Measurements from ENCODE around the gene TSPAN4.

The TSPAN4 gene

GRCh38 chr11:824292-824880, 18.3 kb upstream of the TSPAN4 start:
- ChIA-PET POLR2A (no interaction called here), CTCF (interaction anchor here (1.9 kb wide), 1 partner anchor 17 kb away, joined by 4 read pairs; no protein-coding TSS in a partner anchor)
- DNase-seq (ENCODE audit: extremely low spot score): no peak
- no peak for TF ChIP-seq CTCF (IDR thresholded peaks at IDR 0.05; ENCODE audit: control extremely low read depth, extremely low read depth, low read depth, missing control alignments)

- ChIA-PET CTCF (interaction anchor here (1.9 kb wide), 1 partner anchor 16 kb away, joined by 4 read pairs; no protein-coding TSS in a partner anchor), POLR2A (no interaction called here)
- no peak for DNase-seq (ENCODE audit: extremely low spot score)
- no peak for TF ChIP-seq CTCF (IDR thresholded peaks at IDR 0.05; ENCODE audit: control extremely low read depth, extremely low read depth, low read depth, missing control alignments)
Observed at GRCh38 chr11:824942-825341, 17.7 kb upstream of the TSPAN4 start.

GRCh38 chr11:825366-826226, 17.1 kb upstream of the TSPAN4 start:
- TF ChIP-seq CTCF (IDR thresholded peaks at IDR 0.05; ENCODE audit: control extremely low read depth, extremely low read depth, low read depth, missing control alignments): no peak
- no peak for DNase-seq (ENCODE audit: extremely low spot score)
- ChIA-PET CTCF (interaction anchor here (1.9 kb wide), 1 partner anchor 16 kb away, joined by 4 read pairs; no protein-coding TSS in a partner anchor), POLR2A (no interaction called here)

- CTCF ChIA-PET: interaction anchor here (1.9 kb wide), 1 partner anchor 15 kb away, joined by 4 read pairs; no protein-coding TSS in a partner anchor
- DNase-seq (ENCODE audit: extremely low spot score): no peak
- POLR2A ChIA-PET: no interaction called here
- TF ChIP-seq CTCF (IDR thresholded peaks at IDR 0.05; ENCODE audit: control extremely low read depth, extremely low read depth, low read depth, missing control alignments): no peak
Observed at GRCh38 chr11:826227-826621, 16.4 kb upstream of the TSPAN4 start.

GRCh38 chr11:826836-827145, 15.9 kb upstream of the TSPAN4 start:
- POLR2A ChIA-PET: no interaction called here
- no peak for DNase-seq (ENCODE audit: extremely low spot score)
- CTCF ChIA-PET: interaction anchor here (1.6 kb wide), 1 partner anchor 224 kb away, joined by 4 read pairs; no protein-coding TSS in a partner anchor
- no peak for TF ChIP-seq CTCF (IDR thresholded peaks at IDR 0.05; ENCODE audit: control extremely low read depth, extremely low read depth, low read depth, missing control alignments)

GRCh38 chr11:827146-827896, 15.3 kb upstream of the TSPAN4 start:
- ChIA-PET POLR2A (interaction anchor here (6.2 kb wide), 1 partner anchor 8 kb away, joined by 35 read pairs; the partner anchor contains the start of gene PNPLA2), CTCF (interaction anchor here (1.6 to 2.9 kb wide), 3 partner anchors 8 to 223 kb away, joined by 4 to 11 read pairs (median 4); partner anchors contain the start of gene PNPLA2)
- TF ChIP-seq CTCF (IDR thresholded peaks at IDR 0.05; ENCODE audit: control extremely low read depth, extremely low read depth, low read depth, missing control alignments): no peak
- DNase-seq (ENCODE audit: extremely low spot score): peak; percentile 77

All from GM10248 (cell line).